GM23338 (cell line): ENCODE data around the gene GLTP. TPM values are rescaled to one million over a fixed set of nuclear protein-coding genes. Genes with fewer than 3 reads are reported as not detected.
"Not testable (repeated sequence)": the region's sequence is repeated elsewhere in the genome, so short reads cannot be mapped to it uniquely, and the experiment has no call there.

Experiments used
- ATAC-seq: fragments of 200-7000 bp; cut with Tn5 transposase; 3 replicates; pipeline ENCODE4 v1.9.1; 2020
- DNase-seq: peaks from one replicate; pipeline ENCODE4 v3.0.0-alpha.2; 2015; ENCODE audit warnings: low spot score
- H2AFZ ChIP-seq: fragments of 200-600 bp; sonication (generic); 2 replicates; pipeline ENCODE4 v1.8.0; 2016; ENCODE audit warnings: antibody characterized with exemption, mild to moderate bottlenecking, moderate library complexity
- H3F3A ChIP-seq: fragments of 200-600 bp; sonication (generic); replicated peaks from 2 replicates; pipeline ENCODE4 v1.8.0; 2017; ENCODE audit warnings: antibody characterized with exemption, mixed run types, low read depth
- H3K27ac ChIP-seq: fragments of 200-600 bp; sonication (generic); 2 replicates; pipeline ENCODE4 v1.6.1; 2016; ENCODE audit warnings: low read depth
- H3K27me3 ChIP-seq: fragments of 200-600 bp; sonication (generic); 2 replicates; pipeline ENCODE4 v1.8.0; 2016; ENCODE audit warnings: mild to moderate bottlenecking, mixed run types, moderate library complexity; ENCODE audit not compliant: insufficient read depth
- H3K36me3 ChIP-seq: fragments of 200-600 bp; sonication (generic); 2 replicates; pipeline ENCODE4 v1.8.0; 2016; ENCODE audit warnings: mild to moderate bottlenecking; ENCODE audit not compliant: insufficient read depth
- H3K4me1 ChIP-seq: fragments of 200-600 bp; sonication (generic); 2 replicates; pipeline ENCODE4 v1.8.0; 2016; ENCODE audit warnings: mild to moderate bottlenecking, moderate library complexity; ENCODE audit not compliant: insufficient read depth
- H3K4me2 ChIP-seq: fragments of 200-600 bp; sonication (generic); 2 replicates; pipeline ENCODE4 v1.7.1; 2017; ENCODE audit warnings: mixed run types
- H3K4me3 ChIP-seq: fragments of 200-600 bp; sonication (generic); 2 replicates; pipeline ENCODE4 v1.6.1; 2016; ENCODE audit warnings: mixed run types
- H3K79me2 ChIP-seq: fragments of 200-600 bp; sonication (generic); replicated peaks from 2 replicates; pipeline ENCODE4 v1.8.0; 2017; ENCODE audit warnings: mild to moderate bottlenecking; ENCODE audit not compliant: insufficient read depth
- H3K9me2 ChIP-seq: fragments of 200-600 bp; sonication (generic); 2 replicates; pipeline ENCODE4 v1.8.0; 2017; ENCODE audit not compliant: insufficient read depth
- H4K20me1 ChIP-seq: fragments of 200-600 bp; sonication (generic); replicated peaks from 2 replicates; pipeline ENCODE4 v1.8.0; 2017; ENCODE audit warnings: mild to moderate bottlenecking; ENCODE audit not compliant: insufficient read depth
- H3K27ac Mint-ChIP-seq: 2 replicates; pipeline ENCODE4 v1.8.0; 2020; ENCODE audit warnings: inconsistent platforms, mild to moderate bottlenecking, moderate library complexity, mixed read lengths
- H3K27me3 Mint-ChIP-seq: 3 replicates; pipeline ENCODE4 v1.8.0; 2022; ENCODE audit warnings: low read depth, mild to moderate bottlenecking, moderate library complexity, mixed read lengths, inconsistent platforms; ENCODE audit not compliant: insufficient read depth, poor library complexity
- H3K36me3 Mint-ChIP-seq: 3 replicates; pipeline ENCODE4 v1.8.0; 2021; ENCODE audit warnings: low read depth, mild to moderate bottlenecking, inconsistent platforms, moderate library complexity, mixed read lengths
- H3K4me1 Mint-ChIP-seq: 3 replicates; pipeline ENCODE4 v1.8.0; 2020; ENCODE audit warnings: mild to moderate bottlenecking, inconsistent platforms, mixed read lengths
- H3K4me3 Mint-ChIP-seq: 3 replicates; pipeline ENCODE4 v1.8.0; 2021; ENCODE audit warnings: moderate library complexity, mild to moderate bottlenecking, inconsistent platforms, mixed read lengths
- H3K9me3 Mint-ChIP-seq: 3 replicates; pipeline ENCODE4 v1.8.0; 2020; ENCODE audit warnings: moderate library complexity, mild to moderate bottlenecking, inconsistent platforms, mixed read lengths
- JUNB ChIP-seq: IDR thresholded peaks from one replicate; pipeline ENCODE4 v1.6.1; 2016; ENCODE audit warnings: antibody characterized with exemption; ENCODE audit not compliant: unreplicated experiment
- NANOG ChIP-seq: IDR thresholded peaks from 2 replicates; pipeline ENCODE4 v1.6.1; 2016; ENCODE audit warnings: antibody characterized with exemption, borderline replicate concordance
- POLR2AphosphoS5 ChIP-seq: IDR thresholded peaks from 2 replicates; pipeline ENCODE4 v1.6.1; 2016; ENCODE audit warnings: antibody characterized with exemption, low read depth
- REST ChIP-seq: IDR thresholded peaks from one replicate; pipeline ENCODE4 v1.6.1; 2018; ENCODE audit warnings: antibody characterized with exemption; ENCODE audit not compliant: unreplicated experiment
- STAT1 ChIP-seq: IDR thresholded peaks from one replicate; pipeline ENCODE4 v1.6.1; 2016; ENCODE audit warnings: antibody characterized with exemption; ENCODE audit not compliant: unreplicated experiment
- ZNF331 ChIP-seq: fragments of 250-450 bp; sonication (Bioruptor Pico); IDR thresholded peaks from 2 replicates; pipeline ENCODE4 v1.5.0; 2020; ENCODE audit warnings: low read depth, mild to moderate bottlenecking, moderate library complexity
- ZNF462 ChIP-seq: fragments of 250-450 bp; sonication (Bioruptor Pico); IDR thresholded peaks from 2 replicates; pipeline ENCODE4 v1.5.0; 2020; ENCODE audit warnings: mild to moderate bottlenecking, moderate library complexity
- polyA plus RNA-seq: library from polyadenylated mRNA; unstranded; fragments of >200 nt; fragmentation: Nextera tagmentation; extraction: Ambion mirVana; gene quantifications from 2 replicates; pipeline ENCODE4 v1.2.1, GENCODE V29; 2016
- total RNA-seq: library from RNA; depleted of rRNA; stranded (reverse); fragments of >200 nt; shearing (Covaris generic); gene quantifications from 2 replicates; pipeline ENCODE4 v1.2.3, GENCODE V29; 2014

Gene GLTP
- total and polyA plus RNA-seq, 2 experiments from 2014 or later: 26.5 to 30.2 TPM

- TF ChIP-seq ZNF331 (no peak), NANOG (no peak)
Measured at GRCh38 chr12:109880043-109880931, at the start of gene GLTP (continued).

GRCh38 chr12:109929326-109929725, 49.0 kb upstream of the GLTP start:
- H3K27ac Mint-ChIP-seq, H3K36me3 ChIP-seq, ATAC-seq: not testable (repeated sequence)

GRCh38 chr12:109928058-109928656, 47.8 kb upstream of the GLTP start:
- Histone ChIP-seq H3K36me3 (no peaks in the 10 kb centered on the region; the same call in none of the 2 replicates), H3K4me3 (no peak overlapping the region), H4K20me1 (0 out of 2 replicates have a peak, but pooled peaks cover 3% of the 10 kb centered on the region), H3K4me1 (no peaks in the 10 kb centered on the region), H2AFZ (no peak overlapping the region), H3F3A (no peaks in the 10 kb centered on the region), H3K4me2 (no peak overlapping the region), H3K27ac (no peak overlapping the region), H3K9me2 (no peaks in the 10 kb centered on the region), H3K79me2 (no peaks in the 10 kb centered on the region), H3K27me3 (no peaks in the 10 kb centered on the region)
- peaks cover 11% of the 10 kb centered on the region for H3K27me3 Mint-ChIP-seq
- peaks cover 4% of the 10 kb centered on the region; the same call in 1 of the 3 replicates for H3K9me3 Mint-ChIP-seq
- no peak overlapping the region for H3K4me3 Mint-ChIP-seq
- no peak overlapping the region for H3K27ac Mint-ChIP-seq
- peaks cover 7% of the 10 kb centered on the region for H3K4me1 Mint-ChIP-seq
- no peak for ATAC-seq
- DNase-seq: no peak
- H3K36me3 Mint-ChIP-seq: peaks cover 24% of the 10 kb centered on the region
- TF ChIP-seq POLR2AphosphoS5 (no peak), ZNF462 (CRISPR knock-in tag) (no peak), REST (no peak), NANOG (no peak), STAT1 (no peak), JUNB (no peak), ZNF331 (no peak)

More at GRCh38 chr12:109929326-109929725, 49.0 kb upstream of the GLTP start:
- H3K4me1 Mint-ChIP-seq, H2AFZ ChIP-seq, H3F3A ChIP-seq, H3K4me1 ChIP-seq, H3K4me2 ChIP-seq, H3K4me3 Mint-ChIP-seq, H3K27me3 Mint-ChIP-seq, H3K4me3 ChIP-seq, H3K9me3 Mint-ChIP-seq, H3K79me2 ChIP-seq, H3K27me3 ChIP-seq, DNase-seq, H3K27ac ChIP-seq, H4K20me1 ChIP-seq, H3K9me2 ChIP-seq: not testable (repeated sequence)
- H3K36me3 Mint-ChIP-seq: peaks cover 27% of the 10 kb centered on the region
